Stimulated activated CD4-positive, alpha-beta T cell treated with anti-CD3 and anti-CD28 coated beads, Interleukin-12 subunit alpha, Interleukin-12 subunit beta, amount 100 ng/mL, for 4 hours (primary cell): Measurements from ENCODE around the gene BANP.
"Not testable (repeated sequence)": the region's sequence is repeated elsewhere in the genome, so short reads cannot be mapped to it uniquely, and the experiment has no call there.

ENCODE experiments used
- DNase-seq: peaks from one replicate; pipeline ENCODE4 v3.0.0-alpha.2; 2020

BANP gene

DNA sequence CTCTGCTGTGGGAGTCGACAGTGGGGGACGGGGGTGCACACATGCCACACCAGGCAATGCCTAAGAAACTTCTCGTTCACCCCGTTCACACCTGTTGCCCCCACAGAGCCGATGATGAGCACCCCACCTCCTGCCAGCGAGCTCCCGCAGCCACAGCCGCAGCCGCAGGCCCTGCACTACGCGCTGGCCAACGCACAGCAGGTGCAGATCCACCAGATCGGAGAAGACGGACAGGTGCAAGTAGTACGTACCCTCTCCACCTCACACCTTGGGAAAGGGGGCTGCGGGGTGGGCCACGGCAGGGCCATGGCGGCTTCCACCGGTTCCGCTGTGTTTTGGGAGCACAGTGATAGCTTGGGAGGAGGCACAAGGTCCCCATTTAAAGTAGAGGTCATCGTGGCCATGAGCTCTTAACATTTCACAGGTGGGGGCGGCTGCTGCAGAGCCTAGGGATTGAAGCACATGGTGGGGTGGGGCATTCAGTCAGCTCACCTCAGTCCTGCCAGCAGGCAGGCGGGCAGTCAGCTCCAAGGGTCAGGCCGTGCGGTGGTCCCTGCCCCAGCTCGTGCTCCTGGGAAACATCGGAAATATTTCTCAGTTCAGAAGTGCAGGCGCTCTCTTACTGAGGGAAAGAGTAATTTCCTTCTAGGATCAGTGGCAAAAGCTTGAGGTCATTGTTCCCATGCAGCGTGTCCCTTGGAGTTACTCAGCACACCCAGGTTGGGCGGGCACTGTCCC lies 81.9 kb downstream of the BANP start:
- DNase-seq = not testable (repeated sequence)

DNA sequence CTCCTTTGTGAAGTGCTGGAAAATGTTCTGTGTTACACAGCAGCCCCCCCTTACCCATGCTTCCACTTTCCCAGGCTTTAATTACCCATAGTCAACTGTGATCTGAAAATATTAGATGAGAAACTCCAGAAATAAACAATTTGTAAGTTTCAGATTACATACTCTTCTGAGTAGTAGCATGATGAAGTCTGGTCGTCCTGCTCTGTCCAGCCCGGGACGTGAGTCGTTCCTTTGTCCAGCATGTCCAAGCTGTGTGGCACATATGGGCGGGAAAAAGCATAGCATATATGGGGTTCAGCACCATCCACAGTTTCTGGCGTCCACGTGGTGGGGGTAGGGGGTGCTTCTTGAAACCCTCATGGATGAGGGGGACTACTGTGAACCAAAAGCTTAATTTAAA lies 83.5 kb downstream of the BANP start:
- DNase-seq = no peak

DNA sequence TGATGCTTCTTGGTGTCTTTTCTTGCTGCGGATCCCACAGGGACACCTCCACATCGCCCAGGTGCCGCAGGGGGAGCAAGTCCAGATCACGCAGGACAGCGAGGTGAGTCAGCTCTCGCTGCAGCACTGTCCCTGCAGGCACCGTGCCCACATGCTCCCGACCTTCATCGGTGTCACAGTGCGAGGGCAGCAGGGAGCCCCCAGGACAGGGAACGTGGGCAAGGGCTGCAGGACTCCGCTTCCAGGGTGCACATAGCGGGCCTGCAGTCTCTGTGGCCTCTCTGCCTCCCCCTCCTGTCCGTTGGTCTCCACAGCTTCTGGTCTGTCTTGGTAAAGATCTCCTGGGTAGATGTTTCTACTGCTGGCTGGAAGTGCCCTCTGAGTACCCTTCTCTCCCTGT lies 84.1 kb downstream of the BANP start:
- no peak for DNase-seq

DNA sequence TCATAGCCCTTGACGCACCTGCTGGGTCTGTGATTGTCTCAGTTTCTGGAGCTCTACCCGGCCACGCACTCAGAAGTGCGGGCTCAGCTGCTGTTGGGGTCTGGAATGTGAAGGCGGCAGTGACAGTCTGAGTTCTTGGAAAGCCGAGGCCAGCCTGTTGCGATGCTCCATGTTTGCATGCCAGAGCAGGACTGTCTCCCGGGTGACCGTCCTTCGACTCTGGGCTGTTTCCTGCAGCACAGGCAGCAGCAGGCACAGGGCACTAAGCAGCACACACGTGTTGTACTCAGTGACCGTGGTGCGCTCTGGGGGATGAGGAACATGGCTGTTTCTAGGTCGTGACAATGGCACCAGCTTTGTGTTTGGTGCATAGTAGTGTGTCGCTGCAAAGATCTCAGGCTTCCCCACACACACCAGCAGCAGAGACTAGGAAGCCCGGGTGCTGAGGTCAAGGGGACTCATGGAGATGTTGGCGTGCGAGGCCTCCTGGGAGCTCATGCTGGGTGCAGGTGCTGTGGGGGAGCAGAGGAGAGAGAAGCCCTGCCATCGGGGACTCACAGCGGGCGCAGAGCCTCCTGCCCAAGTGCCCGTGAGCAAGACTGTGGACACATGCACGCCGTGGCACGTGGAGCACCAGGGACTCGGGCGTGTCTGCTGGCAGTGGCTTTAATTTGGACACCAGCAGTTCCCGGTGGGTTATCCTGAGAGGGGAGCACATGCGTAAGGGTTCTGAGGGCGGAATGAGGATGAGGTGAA lies 84.8 kb downstream of the BANP start:
- not testable (repeated sequence) for DNase-seq

DNA sequence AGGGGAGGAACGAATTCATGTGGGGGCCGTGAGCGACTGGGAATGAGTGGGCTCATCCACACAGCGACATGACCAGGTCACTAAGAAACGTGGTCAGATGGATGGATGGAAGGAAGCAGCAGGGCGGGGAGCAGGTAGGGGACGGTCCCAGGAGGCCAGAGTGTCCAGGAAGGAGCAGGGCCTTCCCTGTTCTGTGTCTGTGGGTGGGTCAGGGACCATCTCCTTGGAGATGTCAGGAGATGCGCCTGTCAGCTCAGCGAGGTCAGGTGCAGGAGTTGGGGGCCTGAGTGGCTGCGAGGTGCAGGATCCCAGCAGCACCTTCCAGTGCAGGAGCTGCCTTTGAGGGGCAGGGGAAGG lies 85.4 kb downstream of the BANP start:
- not testable (repeated sequence) for DNase-seq

DNA sequence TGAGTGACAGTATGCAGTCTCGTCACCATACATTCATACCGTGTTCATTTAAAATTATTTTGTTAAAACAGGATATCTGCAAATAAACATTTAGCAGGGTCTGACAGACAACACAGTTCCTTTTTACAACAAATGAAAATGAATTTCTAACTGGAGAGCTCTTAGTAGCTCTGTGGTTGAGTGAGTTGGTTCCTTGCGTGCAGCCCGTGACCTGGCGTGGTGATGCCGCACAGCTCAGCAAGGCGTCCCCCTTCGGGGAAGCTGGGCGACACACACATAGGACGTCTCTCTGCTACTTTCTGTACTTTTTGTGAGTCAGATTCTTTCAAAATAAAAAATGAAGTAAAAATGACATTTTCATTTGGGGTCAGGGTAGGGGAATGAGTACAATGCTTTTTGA lies 86.1 kb downstream of the BANP start:
- not testable (repeated sequence) for DNase-seq

DNA sequence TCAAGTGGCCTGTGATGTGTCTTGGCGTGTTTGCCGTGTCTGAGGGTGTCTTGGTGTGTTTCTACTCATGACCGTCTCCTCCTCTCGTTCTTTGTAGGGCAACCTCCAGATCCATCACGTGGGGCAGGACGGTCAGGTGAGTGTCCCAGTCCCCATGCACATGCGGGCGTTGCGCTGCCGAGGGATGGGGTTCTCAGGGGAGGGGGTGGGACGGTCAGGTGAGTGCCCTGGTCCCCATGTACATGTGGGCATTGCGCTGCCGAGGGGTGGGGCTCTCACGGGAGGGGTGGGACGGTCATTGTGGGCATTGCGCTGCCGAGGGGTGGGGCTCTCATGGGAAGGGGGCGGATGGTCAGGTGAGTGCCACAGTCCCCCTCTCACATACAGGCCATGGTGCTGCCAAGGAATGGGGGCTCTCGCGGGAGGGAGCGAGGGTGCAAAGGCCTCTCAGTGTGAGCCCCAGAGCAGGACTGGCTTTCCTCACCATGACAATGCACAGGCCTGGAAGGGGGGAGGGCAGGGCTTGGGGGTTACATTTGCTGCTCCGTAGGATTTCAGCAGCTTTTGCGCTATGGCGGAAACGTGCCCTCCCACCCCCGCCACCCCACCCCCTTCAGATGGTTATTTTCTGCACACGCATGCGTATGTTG lies 86.8 kb downstream of the BANP start:
- DNase-seq = not testable (repeated sequence)

DNA sequence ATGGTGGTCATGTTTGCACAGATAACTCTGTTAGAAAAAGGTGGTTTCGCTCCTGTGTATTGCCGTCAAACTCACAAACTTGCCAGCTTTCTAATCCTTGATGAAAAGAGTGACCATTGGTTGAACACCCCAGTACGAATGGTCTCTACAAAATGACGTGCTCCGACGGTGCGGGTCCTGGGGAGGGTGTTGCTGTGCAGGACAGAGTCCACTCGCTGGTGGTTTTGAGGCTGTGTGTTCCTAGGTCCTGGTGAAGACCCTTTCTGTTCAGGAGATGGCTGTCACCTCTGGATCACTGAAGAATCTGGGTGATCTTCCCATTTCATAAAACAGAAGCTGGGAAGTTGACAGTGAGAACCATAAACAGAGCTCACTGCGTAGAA lies 87.3 kb downstream of the BANP start:
- DNase-seq = not testable (repeated sequence)

DNA sequence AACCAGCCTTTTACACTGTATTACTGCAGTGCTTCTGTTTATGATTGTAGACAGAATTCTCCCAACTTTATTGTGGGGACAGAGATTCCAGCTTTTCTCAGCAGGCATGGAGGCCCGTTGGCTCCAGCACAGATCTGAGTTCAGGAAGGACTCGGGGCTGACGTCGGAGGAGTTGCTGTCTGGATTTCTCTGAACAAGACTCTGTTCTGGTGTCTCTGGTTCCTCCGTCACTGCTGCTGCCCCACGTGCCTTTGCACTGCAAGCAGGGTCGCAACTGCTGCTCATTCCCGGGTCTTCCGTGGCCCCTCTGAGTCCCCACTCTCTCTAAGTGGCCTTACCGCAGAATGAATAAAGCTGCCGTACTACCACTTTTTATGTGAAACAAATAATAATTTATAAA lies 88.4 kb downstream of the BANP start:
- DNase-seq = no peak

DNA sequence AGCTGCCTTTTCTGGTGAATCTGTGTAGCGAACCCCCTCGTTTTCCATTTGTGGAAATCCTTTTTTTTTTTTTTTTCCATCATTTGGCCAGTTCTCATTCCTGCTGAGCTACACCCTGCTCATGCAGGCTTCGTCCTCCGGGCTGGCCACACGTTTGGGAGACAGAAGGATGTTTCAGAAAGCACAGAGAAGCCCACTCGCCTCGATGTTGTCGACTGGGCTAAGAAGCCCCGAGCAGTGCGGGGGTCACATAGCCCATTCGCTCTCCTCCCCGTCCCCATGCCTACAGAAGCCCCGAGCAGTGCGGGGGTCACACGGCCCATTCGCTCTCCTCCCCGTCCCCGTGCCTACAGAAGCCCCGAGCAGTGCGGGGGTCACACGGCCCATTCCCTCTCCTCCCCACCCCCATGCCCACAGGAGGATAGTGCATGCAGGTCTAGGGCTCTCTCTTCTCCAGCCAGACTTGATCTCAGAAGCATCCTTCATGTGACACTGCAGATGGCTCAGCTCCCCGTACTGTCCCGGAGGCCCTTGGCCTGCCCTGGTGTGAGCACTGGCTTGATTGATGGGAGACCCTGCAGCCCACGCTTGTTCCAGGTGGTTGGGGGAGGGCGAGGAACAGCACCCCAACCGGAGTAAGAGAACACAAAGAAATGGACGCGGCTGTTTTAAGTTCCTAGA lies 89.1 kb downstream of the BANP start:
- not testable (repeated sequence) for DNase-seq

DNA sequence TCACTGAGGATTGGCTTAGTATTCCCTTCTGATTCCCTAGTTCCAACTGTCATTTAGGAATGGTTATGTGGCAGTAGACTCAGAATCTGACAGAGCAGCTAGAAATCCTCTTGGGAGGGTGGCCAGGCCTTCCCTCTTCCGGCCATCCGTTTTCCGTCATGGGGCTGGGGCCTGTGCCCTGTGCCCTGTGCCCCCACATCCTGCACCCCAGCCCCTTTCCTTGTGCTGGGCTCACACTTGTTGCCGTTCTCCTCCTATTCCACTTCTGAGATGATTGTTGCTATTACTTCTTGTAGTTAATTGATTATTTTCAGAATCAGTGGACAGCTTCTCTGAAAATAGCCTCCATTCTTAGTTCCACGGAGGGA lies 89.6 kb downstream of the BANP start:
- DNase-seq = not testable (repeated sequence)

DNA sequence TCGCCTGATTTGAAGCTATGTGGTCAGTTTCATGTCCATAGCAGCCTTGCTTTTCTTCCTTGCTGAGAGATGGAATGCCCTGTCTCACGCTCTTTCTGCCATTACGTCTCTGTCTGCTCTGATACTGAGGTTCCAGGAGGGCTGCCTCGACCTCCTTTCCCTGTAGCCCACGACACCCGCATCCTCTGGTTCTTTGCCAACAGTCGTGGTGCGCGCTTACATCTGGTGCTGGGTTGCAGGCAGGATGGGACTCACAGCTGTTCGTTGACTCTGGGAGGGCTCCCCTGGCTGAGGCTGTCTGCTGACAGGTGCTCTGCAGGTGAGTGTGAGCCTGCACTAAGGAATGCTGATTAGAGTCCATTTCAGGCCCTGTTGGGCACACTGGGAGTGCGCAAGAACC lies 90.3 kb downstream of the BANP start:
- DNase-seq = not testable (repeated sequence)

DNA sequence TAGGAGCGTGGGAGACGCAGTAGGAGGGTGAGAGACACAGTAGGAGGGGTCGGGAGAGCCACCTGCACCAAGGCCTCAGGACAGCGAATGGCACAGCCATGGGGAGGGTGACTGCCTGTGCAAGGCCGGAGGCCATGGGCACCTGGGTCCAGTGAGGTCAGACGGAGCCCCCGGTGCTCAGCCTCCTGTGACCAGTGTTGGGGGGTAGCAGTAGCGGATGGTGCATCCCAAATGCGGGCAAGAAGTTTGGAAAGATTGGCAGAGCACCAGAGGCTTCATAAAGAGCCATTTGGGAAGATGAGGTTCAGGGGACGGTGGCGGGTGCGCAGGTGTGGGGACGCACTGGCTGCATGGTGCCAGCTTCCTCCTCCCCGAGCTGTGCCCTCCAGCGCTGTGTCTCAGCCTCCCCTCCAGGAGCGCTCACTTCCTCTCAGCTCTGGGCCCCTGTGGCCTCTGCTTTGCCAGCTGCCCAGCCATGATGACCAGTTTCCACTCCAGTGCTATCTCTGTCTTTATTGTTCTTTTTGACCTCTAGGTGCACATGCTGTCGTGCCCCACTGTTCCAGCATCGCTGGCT lies 90.8 kb downstream of the BANP start:
- DNase-seq = not testable (repeated sequence)

DNA sequence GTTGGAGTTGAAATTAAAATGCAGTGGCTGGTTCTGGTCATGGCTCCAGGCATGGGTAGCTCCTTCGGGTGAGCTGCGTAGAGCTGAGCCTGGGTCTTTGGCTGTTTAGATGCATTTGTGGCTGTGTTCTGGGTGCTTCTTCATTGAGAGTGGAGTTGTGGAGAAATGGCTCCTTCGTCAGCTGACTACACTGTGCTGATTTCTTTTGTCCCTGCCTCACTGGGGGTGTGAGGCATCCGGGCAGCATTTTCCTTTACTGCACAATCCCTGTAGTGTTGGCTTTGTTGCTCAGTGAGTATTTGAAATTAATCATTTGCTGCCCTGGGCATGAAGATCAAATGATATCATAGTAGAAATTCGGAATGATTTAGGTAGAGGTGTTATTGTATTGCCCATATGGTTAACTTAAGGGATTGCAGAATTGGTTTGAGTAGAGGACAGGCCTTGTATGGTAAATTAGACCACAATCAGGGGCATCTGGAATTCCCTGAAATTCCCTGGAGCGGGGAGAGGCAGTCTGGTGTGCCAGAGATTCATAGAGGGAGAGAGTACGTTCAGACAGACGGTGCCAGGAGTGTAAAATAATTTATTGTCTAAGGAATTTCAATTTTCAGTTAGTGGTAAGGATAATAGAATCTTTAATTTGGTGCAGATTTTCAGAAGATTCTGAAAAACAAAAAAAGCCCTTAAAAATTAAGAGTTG lies 92.1 kb downstream of the BANP start:
- DNase-seq = not testable (repeated sequence)

DNA sequence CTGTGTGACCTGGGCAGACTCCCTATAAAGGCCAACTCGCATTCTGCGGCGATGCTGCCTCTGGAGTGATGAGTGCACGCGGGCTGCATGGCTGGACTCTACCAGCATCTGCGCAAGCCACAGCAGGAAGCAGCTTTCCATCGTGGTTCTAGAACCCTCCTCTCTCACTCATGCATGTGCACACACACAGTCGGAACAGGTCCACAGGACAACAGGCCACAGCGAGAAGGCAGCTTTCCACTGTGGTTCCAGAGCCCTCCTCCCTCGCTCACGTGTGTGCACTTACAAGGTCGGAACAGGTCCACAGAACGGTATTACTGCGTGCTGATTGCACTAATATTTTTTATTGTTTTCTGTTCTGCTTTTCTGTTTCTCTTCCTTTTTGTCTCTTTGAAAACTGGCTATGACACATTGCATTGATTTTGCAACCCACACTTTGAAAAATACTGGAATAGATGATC lies 92.9 kb downstream of the BANP start:
- not testable (repeated sequence) for DNase-seq

DNA sequence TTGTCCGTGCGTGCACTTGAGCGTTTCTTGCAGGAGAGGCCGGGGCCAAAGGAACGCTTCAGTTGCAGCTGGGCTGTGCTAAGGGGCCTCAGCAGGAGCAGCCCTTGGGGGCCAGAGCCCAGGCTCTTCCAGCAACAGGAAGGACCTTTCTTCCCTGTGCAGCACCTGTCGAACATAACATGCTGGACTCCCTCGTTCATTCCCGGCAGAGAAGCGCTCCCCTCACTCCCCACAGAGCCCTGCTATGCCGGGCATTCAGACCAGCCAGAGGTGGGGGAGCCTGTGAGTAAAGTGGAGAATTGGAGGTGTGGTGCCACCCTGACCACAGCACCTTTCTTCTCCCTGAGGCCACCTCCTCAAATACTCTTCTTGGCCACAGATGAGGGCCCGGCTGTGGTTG lies 94.1 kb downstream of the BANP start:
- not testable (repeated sequence) for DNase-seq

DNA sequence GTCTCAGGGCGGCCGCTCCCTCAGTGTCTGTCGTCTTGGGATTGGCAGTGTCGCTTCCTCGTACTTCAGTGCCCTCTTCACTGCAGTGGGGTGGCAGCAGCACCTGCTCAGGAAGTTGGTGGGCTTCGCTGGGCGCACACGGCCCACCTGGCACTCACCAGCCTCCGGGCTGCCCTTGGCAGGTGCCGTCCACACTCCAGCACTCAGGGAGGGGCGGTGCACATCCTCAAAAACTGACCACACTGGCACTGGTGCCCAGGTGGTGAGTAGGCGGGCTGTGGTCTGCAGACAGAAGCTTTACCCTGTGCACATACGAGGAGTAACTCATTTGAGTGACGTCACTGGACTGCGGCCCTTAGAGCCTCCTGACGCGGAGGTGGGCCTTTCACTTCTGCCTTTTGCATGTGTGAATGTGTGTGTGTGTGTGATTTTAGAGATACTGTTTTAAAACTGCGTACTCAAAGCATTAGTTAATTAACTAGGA lies 94.6 kb downstream of the BANP start:
- no peak for DNase-seq

DNA sequence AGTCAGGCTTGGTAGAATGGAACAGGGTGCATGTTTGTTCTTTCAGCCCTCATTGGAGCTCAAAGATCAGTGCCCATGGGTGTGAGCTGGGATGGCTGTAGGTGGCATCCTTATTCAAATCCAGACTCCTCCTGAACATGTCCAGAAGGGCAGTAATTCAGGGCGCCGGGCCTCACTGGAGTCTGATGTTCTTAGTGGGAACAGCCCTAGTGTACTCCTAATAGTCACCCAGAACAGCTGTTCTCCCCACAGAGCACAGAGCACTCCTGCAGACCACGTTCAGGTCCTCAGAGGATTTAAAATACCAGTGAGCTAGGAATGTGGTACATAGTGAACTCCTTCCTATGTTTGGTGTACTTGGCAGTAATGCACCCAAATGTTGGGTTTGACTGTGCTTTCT lies 96.2 kb downstream of the BANP start:
- DNase-seq = no peak

DNA sequence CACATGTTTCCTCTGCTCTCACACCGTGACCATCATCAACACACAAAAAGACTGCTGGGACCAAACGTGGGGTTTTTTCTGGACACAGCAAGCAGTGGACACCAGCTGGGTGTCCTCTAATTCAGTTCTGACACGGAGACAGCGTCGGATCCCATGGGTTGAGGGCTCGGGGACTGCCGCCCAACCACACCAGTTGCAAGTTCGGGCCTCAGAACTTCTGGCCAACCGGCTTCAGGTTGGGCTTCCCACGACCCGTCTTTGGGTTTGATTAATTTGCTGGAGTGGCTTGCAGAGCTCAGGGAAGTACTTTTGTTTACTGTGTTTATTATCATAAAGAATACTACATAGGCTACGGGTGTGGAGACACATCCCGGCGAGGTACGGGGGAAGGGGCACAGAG lies 97.8 kb downstream of the BANP start:
- DNase-seq = no peak

DNA sequence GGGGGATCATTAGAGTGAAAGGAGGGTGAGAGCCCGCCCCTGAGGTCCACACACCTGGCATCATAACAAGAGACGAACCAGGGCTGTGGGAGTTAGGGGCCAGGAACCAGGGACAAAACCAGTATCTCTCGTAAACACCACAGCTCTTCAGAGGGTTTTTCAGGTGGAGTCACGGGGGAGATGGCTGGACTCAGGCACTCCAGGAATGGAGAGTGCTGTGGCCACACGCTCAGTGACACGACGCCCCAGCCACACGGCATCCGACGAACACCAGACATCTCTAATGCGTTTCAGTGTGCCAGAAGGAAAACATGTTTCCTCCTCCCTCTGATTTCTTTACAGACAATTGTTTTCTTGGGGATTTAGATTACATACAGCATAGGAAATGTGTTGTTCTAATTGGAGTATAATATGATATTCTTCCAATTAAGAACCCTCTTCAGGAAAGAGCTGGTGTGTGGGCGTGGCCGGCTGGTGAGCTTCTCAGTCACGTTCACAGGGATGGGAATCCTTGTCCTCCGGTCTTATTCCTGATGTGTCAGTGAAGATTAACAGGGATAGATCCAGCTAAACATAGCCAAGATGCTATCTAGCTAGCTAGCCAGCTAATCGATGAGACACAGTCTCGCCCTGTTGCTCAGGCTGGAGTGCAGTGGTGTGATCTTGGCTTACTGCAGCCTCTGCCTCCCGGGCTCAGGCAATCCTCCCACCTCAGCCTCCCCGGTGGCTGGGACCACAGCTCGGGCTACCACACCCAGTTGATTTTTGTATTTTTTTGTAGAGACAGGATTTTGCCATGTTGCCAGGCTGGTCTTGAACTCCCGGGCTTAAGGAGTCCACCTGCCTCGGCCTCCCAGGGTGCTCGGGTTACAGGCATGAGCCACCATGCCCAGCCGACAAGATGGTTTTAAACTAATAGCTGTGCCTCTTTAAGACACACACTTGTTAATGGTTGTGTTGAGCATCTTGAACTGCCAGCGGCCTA lies 98.6 kb downstream of the BANP start:
- no peak for DNase-seq
